ENCODE measurements around the gene SCLY. TPM values are rescaled to one million over a fixed set of nuclear protein-coding genes. Genes with fewer than 3 reads are reported as not detected.

The SCLY gene
- total and polyA plus RNA-seq, 9 donors, result 7.3 to 18.0 (median 12.5) TPM

- H3K4me3 ChIP-seq, result no peak overlapping the region
- peaks cover 6% of the 10 kb centered on the region for H3K4me1 ChIP-seq (ENCODE audit: insufficient read depth)
- intact Hi-C loops (cut with DNase I), result no loop called here
- WGBS, 3 donors, result 28 to 31% (median 28%) methylated on average over 35 to 36 of the region's 36 CpGs
- H3K27ac ChIP-seq, result no peak overlapping the region
- H3K27me3 ChIP-seq, result no peaks in the 10 kb centered on the region
- no peaks in the 10 kb centered on the region for H3K9me3 ChIP-seq
- TF ChIP-seq EP300 (IDR thresholded peaks at IDR 0.05), result no peak
- TF ChIP-seq POLR2A (IDR thresholded peaks at IDR 0.05), result no peak
- no peak for TF ChIP-seq CTCF (IDR thresholded peaks at IDR 0.05)
- peak in 4 of 5 donors; percentile 48 to 81 (median 54) for DNase-seq
- no peaks in the 10 kb centered on the region for H3K36me3 ChIP-seq
These were observed 66.6 kb downstream of the SCLY start for GRCh38 chr2:238127165-238128060.

- Histone ChIP-seq H3K27ac (no peak overlapping the region), H3K27me3 (no peaks in the 10 kb centered on the region), H3K36me3 (no peaks in the 10 kb centered on the region), H3K4me1 (ENCODE audit: insufficient read depth) (peaks cover 6% of the 10 kb centered on the region), H3K9me3 (no peaks in the 10 kb centered on the region), H3K4me3 (no peak overlapping the region)
- TF ChIP-seq EP300 (IDR thresholded peaks at IDR 0.05), result no peak
- TF ChIP-seq CTCF (IDR thresholded peaks at IDR 0.05), result no peak
- TF ChIP-seq POLR2A (IDR thresholded peaks at IDR 0.05), result no peak
- intact Hi-C loops (cut with DNase I), result no loop called here
- no peak for DNase-seq
- WGBS, 3 donors, result 90 to 93% (median 91%) methylated on average over 22 of the region's 22 CpGs
These were observed 67.2 kb downstream of the SCLY start for GRCh38 chr2:238128061-238128440.

GRCh38 chr2:238128534-238129001 lies 67.8 kb downstream of the SCLY start:
- intact Hi-C loops (cut with DNase I), result no loop called here
- Histone ChIP-seq H3K4me3 (no peak overlapping the region), H3K27me3 (no peaks in the 10 kb centered on the region), H3K9me3 (no peaks in the 10 kb centered on the region), H3K27ac (no peak overlapping the region), H3K4me1 (ENCODE audit: insufficient read depth) (peaks cover 6% of the 10 kb centered on the region), H3K36me3 (no peaks in the 10 kb centered on the region)
- no peak for DNase-seq
- TF ChIP-seq POLR2A (IDR thresholded peaks at IDR 0.05) (no peak), EP300 (IDR thresholded peaks at IDR 0.05) (no peak), CTCF (IDR thresholded peaks at IDR 0.05) (no peak)
- WGBS, 3 donors, result 84 to 93% (median 86%) methylated on average over 30 of the region's 30 CpGs

GRCh38 chr2:238129166-238130010 lies 68.6 kb downstream of the SCLY start:
- TF ChIP-seq EP300 (IDR thresholded peaks at IDR 0.05) (no peak), CTCF (IDR thresholded peaks at IDR 0.05) (no peak), POLR2A (IDR thresholded peaks at IDR 0.05) (no peak)
- 83 to 85% (median 84%) methylated on average over 22 of the region's 22 CpGs for WGBS, 3 donors
- DNase-seq, result no peak
- H3K9me3 ChIP-seq, result no peaks in the 10 kb centered on the region
- intact Hi-C loops (cut with DNase I), result no loop called here
- no peak overlapping the region for H3K4me3 ChIP-seq
- no peaks in the 10 kb centered on the region for H3K36me3 ChIP-seq
- H3K27me3 ChIP-seq, result no peaks in the 10 kb centered on the region
- H3K4me1 ChIP-seq (ENCODE audit: insufficient read depth), result peaks cover 6% of the 10 kb centered on the region
- H3K27ac ChIP-seq, result no peak overlapping the region
